Liver (tissue), 9 donors: ENCODE measurements around the gene ENO3. TPM values are rescaled to one million over a fixed set of nuclear protein-coding genes. Genes with fewer than 3 reads are reported as not detected.
A peak's percentile ranks its signal among the peaks of the same experiment; 100 is the strongest.

Source experiments
- DNase-seq: peaks from one replicate; pipeline ENCODE4 v3.0.0-alpha.2; 2017; ENCODE audit warnings: low spot score
- H3K27ac ChIP-seq, 2 donors: one replicate each; pipeline ENCODE4 v1.7.0; 2013; ENCODE audit warnings: inconsistent platforms in 2 of 2, low read length in 2 of 2, control low read depth in 1 of 2, low read depth in 1 of 2, mild to moderate bottlenecking in 1 of 2
- H3K27me3 ChIP-seq, 4 donors: one replicate each; pipeline versions ENCODE4 v1.6.1 to v1.7.0; 2013; ENCODE audit warnings: low read length in 3 of 4, inconsistent platforms in 1 of 4, mild to moderate bottlenecking in 1 of 4, moderate library complexity in 1 of 4; ENCODE audit not compliant: control insufficient read depth in 4 of 4, insufficient read depth in 4 of 4
- H3K36me3 ChIP-seq, 4 donors: one replicate each; pipeline versions ENCODE4 v1.6.1 to v1.7.0; 2013; ENCODE audit warnings: low read length in 3 of 4, mild to moderate bottlenecking in 3 of 4, low read depth in 1 of 4, moderate library complexity in 1 of 4; ENCODE audit not compliant: control insufficient read depth in 4 of 4, insufficient read depth in 3 of 4
- H3K4me1 ChIP-seq, 4 donors: one replicate each; pipeline versions ENCODE4 v1.6.1 to v1.7.0; 2013; ENCODE audit warnings: low read length in 3 of 4, mild to moderate bottlenecking in 3 of 4, moderate library complexity in 1 of 4; ENCODE audit not compliant: control insufficient read depth in 4 of 4, insufficient read depth in 4 of 4
- H3K4me3 ChIP-seq, 3 donors: one replicate each; pipeline versions ENCODE4 v1.6.1 to v1.7.0; 2013; ENCODE audit warnings: low read length in 3 of 3, control low read depth in 1 of 3, low read depth in 1 of 3, mild to moderate bottlenecking in 1 of 3
- H3K9ac ChIP-seq, 2 donors: one replicate each; pipeline ENCODE4 v1.7.0; 2013; ENCODE audit warnings: low read length in 2 of 2, mild to moderate bottlenecking in 2 of 2, moderate library complexity in 2 of 2, control low read depth in 1 of 2, low read depth in 1 of 2
- H3K9me3 ChIP-seq, 4 donors: one replicate each; pipeline versions ENCODE4 v1.6.1 to v1.7.0; 2013; ENCODE audit warnings: low read length in 3 of 4; ENCODE audit not compliant: control insufficient read depth in 4 of 4
- ATF3 ChIP-seq: IDR thresholded peaks from 2 replicates; pipeline ENCODE4 v1.6.1; 2016; ENCODE audit warnings: antibody characterized with exemption
- CTCF ChIP-seq: fragments of 150-350 bp; IDR thresholded peaks from 2 replicates; pipeline ENCODE4 v1.5.1; 2017; ENCODE audit warnings: improper control_type of control experiment, low read depth, low read length; ENCODE audit not compliant: missing input control
- EGR1 ChIP-seq, 2 donors: IDR thresholded peaks; 2 replicates each; pipeline ENCODE4 v1.6.1; 2016 to 2018; ENCODE audit warnings: antibody characterized with exemption in 2 of 2, low read depth in 2 of 2
- FOXA1 ChIP-seq: IDR thresholded peaks from 2 replicates; pipeline ENCODE4 v1.6.1; 2016; ENCODE audit warnings: antibody characterized with exemption
- FOXA2 ChIP-seq: IDR thresholded peaks from 2 replicates; pipeline ENCODE4 v1.6.1; 2016; ENCODE audit warnings: antibody characterized with exemption
- GABPA ChIP-seq, 2 donors: IDR thresholded peaks in 1 of 2; conservative IDR thresholded peaks in 1 of 2; 2 replicates each; pipeline ENCODE4 v1.6.1; 2016; ENCODE audit warnings: antibody characterized with exemption in 2 of 2, mild to moderate bottlenecking in 1 of 2, moderate library complexity in 1 of 2
- HNF4A ChIP-seq, 2 donors: conservative IDR thresholded peaks; 2 replicates each; pipeline ENCODE4 v1.6.1; 2016; ENCODE audit warnings: antibody characterized with exemption in 2 of 2, mild to moderate bottlenecking in 2 of 2
- HNF4G ChIP-seq: IDR thresholded peaks from 2 replicates; pipeline ENCODE4 v1.6.1; 2016; ENCODE audit warnings: antibody characterized with exemption
- JUND ChIP-seq, 2 donors: IDR thresholded peaks; 2 replicates each; pipeline ENCODE4 v1.6.1; 2016; ENCODE audit warnings: antibody characterized with exemption in 2 of 2
- MAX ChIP-seq: IDR thresholded peaks from 2 replicates; pipeline ENCODE4 v1.6.1; 2016; ENCODE audit warnings: antibody characterized with exemption
- NR2F2 ChIP-seq: IDR thresholded peaks from 2 replicates; pipeline ENCODE4 v1.6.1; 2016; ENCODE audit warnings: antibody characterized with exemption
- RAD21 ChIP-seq, 2 donors: IDR thresholded peaks; 2 replicates each; pipeline ENCODE4 v1.6.1; 2016; ENCODE audit warnings: antibody characterized with exemption in 2 of 2, mild to moderate bottlenecking in 2 of 2
- REST ChIP-seq: IDR thresholded peaks from 2 replicates; pipeline ENCODE4 v1.6.1; 2016; ENCODE audit warnings: antibody characterized with exemption, mild to moderate bottlenecking
- RXRA ChIP-seq, 2 donors: IDR thresholded peaks; 2 replicates each; pipeline ENCODE4 v1.6.1; 2017 to 2018; ENCODE audit warnings: antibody characterized with exemption in 2 of 2, mild to moderate bottlenecking in 1 of 2
- SP1 ChIP-seq: IDR thresholded peaks from 2 replicates; pipeline ENCODE4 v1.6.1; 2018; ENCODE audit warnings: antibody characterized with exemption, mild to moderate bottlenecking
- TAF1 ChIP-seq: conservative IDR thresholded peaks from 2 replicates; pipeline ENCODE4 v1.6.1; 2016; ENCODE audit warnings: antibody characterized with exemption, mild to moderate bottlenecking
- YY1 ChIP-seq: IDR thresholded peaks from 2 replicates; pipeline ENCODE4 v1.6.1; 2016; ENCODE audit warnings: antibody characterized with exemption, mild to moderate bottlenecking
- ZBTB33 ChIP-seq: IDR thresholded peaks from 2 replicates; pipeline ENCODE4 v1.6.1; 2016; ENCODE audit warnings: antibody characterized with exemption
- WGBS: extraction: QIAGEN DNeasy Blood & Tissue Kit; methylation state at CpG from one replicate; pipeline ENCODE4 v1.1.7; 2013; 5-methylcytosine and 5-hydroxymethylcytosine counted together
- polyA plus RNA-seq, 2 donors: library from polyadenylated mRNA; stranded (reverse) in 1 of 2; unstranded in 1 of 2; fragments of 200-250 nt in 1 of 2; fragments of >200 nt in 1 of 2; fragmentation: Nextera tagmentation in 1 of 2; extraction: Ambion mirVana in 1 of 2; gene quantifications; one replicate each; pipeline versions ENCODE4 v1.2.1 to v1.2.3, GENCODE V29; 2013 to 2015
- total RNA-seq, 2 donors: library from RNA; depleted of rRNA; stranded (reverse); fragments of >200 nt; gene quantifications; one replicate each; pipeline ENCODE4 v1.2.3, GENCODE V29; 2014
- donor health status: healthy.
- donor health status: healthy.
- donor health status: healthy.
- donor health status: healthy.
- donor health status: healthy.

The ENO3 gene
- total and polyA plus RNA-seq, 4 donors: 26.3 to 117 (median 30.8) TPM

- Histone ChIP-seq H3K9me3 (no peaks in the 10 kb centered on the region), H3K27ac (peak overlapping the region; percentile 65 to 73), H3K4me1 (peaks cover 5 to 57% (median 43%) of the 10 kb centered on the region in 4 donors), H3K27me3 (no peaks in the 10 kb centered on the region), H3K4me3 (peak overlapping the region in 1 of 3 donors; percentile 91), H3K9ac (no peak overlapping the region), H3K36me3 (peaks cover 6 to 26% (median 12%) of the 10 kb centered on the region in 4 donors)
- WGBS: 36% methylated on average over 7 of the region's 7 CpGs
- peak; percentile 61 for DNase-seq
- TF ChIP-seq FOXA2: no peak
- TF ChIP-seq FOXA1: no peak
- TF ChIP-seq MAX: peak; percentile 54
- no peak for TF ChIP-seq SP1
- no peak for TF ChIP-seq REST
- TF ChIP-seq NR2F2: no peak
- peak; percentile 54 for TF ChIP-seq ATF3
- no peak for TF ChIP-seq TAF1
- TF ChIP-seq GABPA (IDR thresholded peaks at IDR 0.05 in 1 of 2, conservative IDR thresholded peaks at IDR 0.05 in 1 of 2): peak in 1 of 2 donors; percentile 31
- TF ChIP-seq CTCF: peak; percentile 3
- TF ChIP-seq RXRA (IDR thresholded peaks at IDR 0.05): peak in 1 of 2 donors; percentile 68
- peak in 1 of 2 donors; percentile 19 for TF ChIP-seq RAD21 (IDR thresholded peaks at IDR 0.05)
- peak; percentile 38 for TF ChIP-seq YY1
- no peak for TF ChIP-seq EGR1 (IDR thresholded peaks at IDR 0.05; ENCODE audit: low read depth in 2 of 2)
- peak; percentile 83 for TF ChIP-seq ZBTB33
- no peak for TF ChIP-seq HNF4G
- TF ChIP-seq HNF4A (conservative IDR thresholded peaks at IDR 0.05): peak; percentile 15 to 91
- TF ChIP-seq JUND (IDR thresholded peaks at IDR 0.05): peak; percentile 86 to 99
Measured at GRCh38 chr17:4945176-4945943, 5.6 kb upstream of the ENO3 start.
